Ascending aorta (tissue), 2 donors: ENCODE measurements around the gene STOM. TPM values are rescaled to one million over a fixed set of nuclear protein-coding genes. Genes with fewer than 3 reads are reported as not detected.

Experiments
- DNase-seq, 2 donors: peaks; one replicate each; pipeline ENCODE4 v3.0.0-alpha.2; 2019; ENCODE audit warnings: low spot score in 2 of 2
- H3K27ac ChIP-seq, 2 donors: fragments of 200-600 bp; sonication (generic); one replicate each; pipeline ENCODE4 v1.5.1; 2016 to 2017; ENCODE audit warnings: mild to moderate bottlenecking in 1 of 2
- H3K27me3 ChIP-seq: fragments of 200-600 bp; sonication (generic); one replicate; pipeline ENCODE4 v1.5.1; 2017
- H3K36me3 ChIP-seq, 2 donors: fragments of 200-600 bp; sonication (generic); one replicate each; pipeline ENCODE4 v1.5.1; 2016
- H3K4me1 ChIP-seq, 2 donors: fragments of 200-600 bp; sonication (generic); one replicate each; pipeline ENCODE4 v1.5.1; 2016 to 2017; ENCODE audit warnings: mild to moderate bottlenecking in 1 of 2
- H3K4me3 ChIP-seq, 2 donors: fragments of 200-600 bp; sonication (generic); one replicate each; pipeline ENCODE4 v1.5.1; 2016 to 2017; ENCODE audit warnings: mild to moderate bottlenecking in 1 of 2
- H3K9me3 ChIP-seq, 2 donors: fragments of 200-600 bp; sonication (generic); one replicate each; pipeline ENCODE4 v1.5.1; 2016
- intact Hi-C: fragments of 100-400 bp; cut with DNase I; formaldehyde crosslinking; loops from one replicate; pipeline ENCODE4 v1.15.1; 2023
- total RNA-seq: library from RNA; depleted of rRNA; stranded (reverse); fragments of >200 nt; gene quantifications from one replicate; pipeline ENCODE4 v1.1.0, GENCODE V29; 2016
- TF ChIP-seq, protein P1 (sequence below), 3 experiments: fragments of 200-600 bp in 2 of 3; fragments of 450-650 bp in 1 of 3; sonication (generic) in 2 of 3; IDR thresholded peaks; one replicate each; pipeline ENCODE4 v1.5.1; 2016 to 2019; ENCODE audit warnings: antibody characterized with exemption in 3 of 3, mild to moderate bottlenecking in 1 of 3, moderate library complexity in 1 of 3

STOM gene
- total RNA-seq, 1 donor from 2014 or later = 306 TPM

DNA sequence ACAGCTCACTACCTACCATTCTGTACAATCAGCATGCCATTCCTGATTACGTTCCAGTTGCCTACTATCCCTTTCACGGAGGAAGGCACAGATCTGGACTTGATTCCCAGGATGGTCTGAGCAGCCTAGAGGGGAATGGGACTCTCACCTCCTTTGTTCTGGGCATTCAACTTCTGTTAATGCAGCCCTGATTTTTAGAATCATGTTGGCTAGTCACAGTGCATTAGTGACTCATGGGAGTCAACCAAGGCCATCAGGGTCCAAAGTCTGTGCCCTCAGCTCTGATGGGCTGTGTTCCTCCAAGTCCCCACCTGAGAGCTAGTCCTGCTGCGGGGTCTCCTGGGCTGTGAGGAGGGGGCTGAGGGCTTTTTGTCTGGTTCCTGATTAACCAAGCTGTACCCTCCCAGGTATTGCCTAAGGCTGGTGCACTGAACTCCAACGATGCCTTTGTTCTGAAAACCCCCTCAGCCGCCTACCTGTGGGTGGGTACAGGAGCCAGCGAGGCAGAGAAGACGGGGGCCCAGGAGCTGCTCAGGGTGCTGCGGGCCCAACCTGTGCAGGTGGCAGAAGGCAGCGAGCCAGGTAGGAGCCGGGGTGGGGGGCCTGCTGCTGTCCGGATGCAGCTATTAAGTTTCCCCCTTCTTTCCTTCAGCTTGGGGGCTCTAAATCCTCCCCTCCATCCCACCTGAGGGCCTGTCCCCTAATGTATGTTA lies 43.0 kb downstream of the STOM start:
- Histone ChIP-seq H3K9me3 (no peaks in the 10 kb centered on the region), H3K36me3 (peaks cover 85 to 89% of the 10 kb centered on the region in 2 donors), H3K27ac (peak overlapping the region; percentile 98 to 99), H3K4me1 (peaks cover 31 to 75% of the 10 kb centered on the region in 2 donors), H3K27me3 (no peaks in the 10 kb centered on the region), H3K4me3 (peak overlapping the region in 1 of 2 donors; percentile 34)
- DNase-seq = no peak
- TF ChIP-seq, protein P1, sequence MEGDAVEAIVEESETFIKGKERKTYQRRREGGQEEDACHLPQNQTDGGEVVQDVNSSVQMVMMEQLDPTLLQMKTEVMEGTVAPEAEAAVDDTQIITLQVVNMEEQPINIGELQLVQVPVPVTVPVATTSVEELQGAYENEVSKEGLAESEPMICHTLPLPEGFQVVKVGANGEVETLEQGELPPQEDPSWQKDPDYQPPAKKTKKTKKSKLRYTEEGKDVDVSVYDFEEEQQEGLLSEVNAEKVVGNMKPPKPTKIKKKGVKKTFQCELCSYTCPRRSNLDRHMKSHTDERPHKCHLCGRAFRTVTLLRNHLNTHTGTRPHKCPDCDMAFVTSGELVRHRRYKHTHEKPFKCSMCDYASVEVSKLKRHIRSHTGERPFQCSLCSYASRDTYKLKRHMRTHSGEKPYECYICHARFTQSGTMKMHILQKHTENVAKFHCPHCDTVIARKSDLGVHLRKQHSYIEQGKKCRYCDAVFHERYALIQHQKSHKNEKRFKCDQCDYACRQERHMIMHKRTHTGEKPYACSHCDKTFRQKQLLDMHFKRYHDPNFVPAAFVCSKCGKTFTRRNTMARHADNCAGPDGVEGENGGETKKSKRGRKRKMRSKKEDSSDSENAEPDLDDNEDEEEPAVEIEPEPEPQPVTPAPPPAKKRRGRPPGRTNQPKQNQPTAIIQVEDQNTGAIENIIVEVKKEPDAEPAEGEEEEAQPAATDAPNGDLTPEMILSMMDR (IDR thresholded peaks at IDR 0.05) = no peak
- intact Hi-C loops = loop anchor here (2.0 kb wide), 2 partner anchors 34 to 40 kb away; no protein-coding TSS in a partner anchor

DNA sequence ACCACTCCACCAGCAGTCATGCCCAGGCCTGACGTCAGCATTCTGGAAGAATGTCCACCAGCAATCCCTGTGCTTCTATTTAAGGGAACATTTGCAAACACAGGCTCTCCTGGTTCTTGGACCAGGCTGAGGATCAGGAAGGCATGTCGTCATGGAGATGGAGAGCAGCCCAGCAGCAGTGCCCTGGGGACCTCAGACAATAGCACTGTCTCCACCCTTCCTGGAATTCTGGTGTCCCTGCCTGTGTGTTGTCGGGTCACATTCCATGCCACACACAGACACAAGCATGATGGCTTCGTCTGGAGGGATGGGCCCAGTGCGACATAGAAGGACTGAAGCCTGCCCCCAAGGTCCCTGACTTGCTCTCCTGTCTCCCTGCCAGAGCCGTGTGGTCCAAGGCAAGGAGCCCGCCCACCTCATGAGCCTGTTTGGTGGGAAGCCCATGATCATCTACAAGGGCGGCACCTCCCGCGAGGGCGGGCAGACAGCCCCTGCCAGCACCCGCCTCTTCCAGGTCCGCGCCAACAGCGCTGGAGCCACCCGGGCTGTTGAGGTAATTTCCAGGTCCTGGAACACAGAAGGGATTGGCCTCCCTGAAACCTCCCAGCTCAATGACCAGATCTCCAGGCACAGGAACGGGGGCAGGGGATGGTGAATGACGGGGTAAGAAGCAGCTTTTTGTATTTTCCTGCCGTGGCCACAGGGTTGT lies 43.8 kb downstream of the STOM start:
- Histone ChIP-seq H3K27me3 (no peaks in the 10 kb centered on the region), H3K4me3 (peak overlapping the region in 1 of 2 donors; percentile 34), H3K27ac (peak overlapping the region; percentile 98 to 99), H3K4me1 (peaks cover 26 to 75% of the 10 kb centered on the region in 2 donors), H3K9me3 (no peaks in the 10 kb centered on the region), H3K36me3 (peaks cover 87 to 92% of the 10 kb centered on the region in 2 donors)
- intact Hi-C loops = loop anchor here (2.0 kb wide), 2 partner anchors 35 to 39 kb away; no protein-coding TSS in a partner anchor
- peak; percentile 92 to 99 for DNase-seq
- TF ChIP-seq, protein P1 (IDR thresholded peaks at IDR 0.05) = no peak

DNA sequence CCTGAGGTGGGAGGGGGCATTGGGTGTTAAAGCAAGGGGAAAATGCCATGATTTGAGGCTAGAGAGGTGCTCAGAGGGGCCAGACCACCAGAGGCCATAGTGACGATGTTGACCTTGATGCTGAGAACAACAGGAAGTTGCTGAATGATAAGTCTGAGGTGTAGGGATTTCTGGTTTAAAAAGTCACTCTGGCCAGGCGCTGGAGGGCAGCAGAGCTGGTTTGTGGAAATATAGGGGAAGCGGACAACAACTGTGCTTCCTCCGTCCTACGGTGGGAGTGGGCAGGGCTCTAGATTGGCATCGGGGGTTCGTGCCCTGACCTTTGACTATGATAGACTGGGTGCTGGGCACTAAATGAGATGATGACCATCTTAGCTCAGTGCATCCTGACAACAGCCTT lies 44.7 kb downstream of the STOM start:
- no peaks in the 10 kb centered on the region for H3K27me3 ChIP-seq
- TF ChIP-seq, protein P1 (IDR thresholded peaks at IDR 0.05) = no peak
- no peak for DNase-seq
- H3K36me3 ChIP-seq = peaks cover 87 to 92% of the 10 kb centered on the region in 2 donors
- H3K27ac ChIP-seq = peak overlapping the region; percentile 98 to 99
- peaks cover 26 to 73% of the 10 kb centered on the region in 2 donors for H3K4me1 ChIP-seq
- intact Hi-C loops = no loop called here
- peak overlapping the region in 1 of 2 donors; percentile 12 for H3K4me3 ChIP-seq
- no peaks in the 10 kb centered on the region for H3K9me3 ChIP-seq

DNA sequence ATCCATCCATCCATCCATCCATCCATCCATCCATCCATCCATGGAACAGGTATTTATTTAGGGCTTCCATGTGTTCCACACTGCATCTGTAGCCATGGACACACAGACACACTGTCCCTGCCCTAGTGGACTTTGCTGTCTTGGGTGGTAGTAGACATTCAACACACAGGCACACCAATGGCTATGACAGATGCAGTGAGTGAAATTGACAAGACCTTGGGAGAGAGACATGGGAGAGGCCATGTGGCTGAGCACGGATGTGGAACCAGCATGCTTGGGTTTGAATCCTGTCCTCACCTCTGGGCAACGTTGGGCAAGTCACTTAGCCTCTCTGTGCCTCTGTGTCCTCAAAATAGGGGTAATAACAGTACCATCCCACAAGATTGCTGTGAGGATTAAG lies 45.3 kb downstream of the STOM start:
- intact Hi-C loops = no loop called here
- Histone ChIP-seq H3K36me3 (peaks cover 82 to 89% of the 10 kb centered on the region in 2 donors), H3K9me3 (no peaks in the 10 kb centered on the region), H3K4me1 (peaks cover 28 to 74% of the 10 kb centered on the region in 2 donors), H3K27me3 (no peaks in the 10 kb centered on the region), H3K4me3 (no peak overlapping the region), H3K27ac (peak overlapping the region; percentile 98 to 99)
- TF ChIP-seq, protein P1 (IDR thresholded peaks at IDR 0.05) = no peak
- peak in 1 of 2 donors; percentile 58 for DNase-seq

DNA sequence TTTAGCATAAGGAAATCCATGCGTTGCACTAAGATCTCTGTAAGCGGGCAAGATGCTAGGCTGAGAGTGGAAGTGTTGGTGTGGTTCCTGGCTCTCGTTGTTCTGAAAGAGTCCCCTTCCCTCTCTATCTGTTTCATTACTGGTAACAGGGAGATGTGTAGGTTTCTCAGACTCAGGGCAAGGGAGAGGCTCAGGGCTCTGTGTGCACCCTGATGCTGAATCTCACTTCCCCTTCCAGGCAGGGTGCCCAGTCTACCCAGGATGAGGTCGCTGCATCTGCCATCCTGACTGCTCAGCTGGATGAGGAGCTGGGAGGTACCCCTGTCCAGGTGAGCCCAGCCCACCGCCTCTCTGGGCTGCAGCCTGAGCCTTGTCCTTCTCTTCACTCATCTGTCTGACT lies 45.7 kb downstream of the STOM start:
- TF ChIP-seq, protein P1 (IDR thresholded peaks at IDR 0.05) = no peak
- intact Hi-C loops = no loop called here
- H3K4me1 ChIP-seq = peaks cover 28 to 76% of the 10 kb centered on the region in 2 donors
- peaks cover 79 to 89% of the 10 kb centered on the region in 2 donors for H3K36me3 ChIP-seq
- peak in 1 of 2 donors; percentile 61 for DNase-seq
- H3K9me3 ChIP-seq = no peaks in the 10 kb centered on the region
- H3K27ac ChIP-seq = peak overlapping the region; percentile 98 to 99
- H3K27me3 ChIP-seq = no peaks in the 10 kb centered on the region
- H3K4me3 ChIP-seq = no peak overlapping the region
